ENCODE measurements around the gene CHMP3.

The CHMP3 gene

DNA sequence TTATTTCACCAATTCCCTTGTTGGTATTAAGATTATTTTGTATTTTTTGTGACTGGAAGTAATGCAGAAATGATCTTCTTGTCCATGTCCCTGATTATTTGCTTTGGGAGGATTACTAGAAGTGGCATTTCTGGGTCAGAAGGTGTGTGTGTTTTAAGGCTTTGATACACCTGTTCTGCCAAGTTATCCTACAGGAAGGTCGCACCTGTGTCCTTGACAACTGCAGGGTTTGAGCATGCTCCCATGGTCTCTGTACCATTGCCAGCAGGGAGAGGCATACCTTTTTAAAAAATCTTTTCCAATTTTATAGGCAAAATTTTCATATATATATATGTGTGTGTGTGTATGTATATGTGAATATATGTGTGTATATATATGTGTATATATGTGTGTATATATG lies 92.4 kb downstream of the CHMP3 start:
- no peak for DNase-seq (ENCODE audit: low spot score)
- no peak for FAIRE-seq

DNA sequence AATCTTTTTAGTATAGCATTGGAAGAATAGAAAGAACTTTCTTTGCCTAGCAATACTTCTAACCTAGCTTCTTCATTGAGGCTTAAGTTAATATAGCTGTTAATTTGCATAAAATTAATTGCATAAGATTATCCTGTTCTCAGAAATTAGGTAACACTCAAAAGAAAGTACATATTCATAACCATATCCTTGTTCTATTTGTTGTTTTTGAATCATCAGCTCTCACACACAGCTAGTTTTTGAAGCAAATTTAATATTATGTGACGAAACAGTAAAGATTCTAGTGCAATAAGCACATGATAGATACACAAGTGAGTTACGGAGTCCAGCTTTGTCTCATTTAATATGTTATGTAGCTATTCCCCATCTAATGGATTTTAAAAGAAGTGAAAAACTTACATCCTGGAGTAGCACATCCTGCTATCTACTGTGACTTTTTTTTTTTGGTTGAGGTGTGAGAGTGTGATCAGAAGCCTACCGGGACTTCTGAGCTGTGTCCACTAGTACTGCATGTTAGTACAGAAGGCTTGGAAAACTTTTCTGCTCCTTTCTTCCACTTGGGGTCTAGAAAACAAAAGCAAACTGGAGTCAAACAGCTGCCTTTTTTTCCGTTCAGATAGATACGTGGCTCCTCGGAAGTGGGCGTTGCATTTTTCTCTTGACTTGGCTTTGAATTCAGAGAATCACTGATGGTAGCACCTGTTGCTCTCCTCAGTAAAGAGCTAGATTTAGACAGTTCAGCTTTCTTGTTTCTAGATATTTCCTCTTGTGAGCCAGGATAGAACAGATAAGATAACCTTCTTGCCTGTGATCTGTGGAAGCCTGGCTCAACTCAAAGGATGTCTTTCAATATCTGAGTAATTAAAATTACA lies 94.8 kb downstream of the CHMP3 start:
- FAIRE-seq, result no peak
- DNase-seq (ENCODE audit: low spot score), result no peak

- FAIRE-seq, result no peak
- no peak for DNase-seq (ENCODE audit: low spot score)
These were observed 96.9 kb downstream of the CHMP3 start for GRCh38 chr2:86466306-86466705.

DNA sequence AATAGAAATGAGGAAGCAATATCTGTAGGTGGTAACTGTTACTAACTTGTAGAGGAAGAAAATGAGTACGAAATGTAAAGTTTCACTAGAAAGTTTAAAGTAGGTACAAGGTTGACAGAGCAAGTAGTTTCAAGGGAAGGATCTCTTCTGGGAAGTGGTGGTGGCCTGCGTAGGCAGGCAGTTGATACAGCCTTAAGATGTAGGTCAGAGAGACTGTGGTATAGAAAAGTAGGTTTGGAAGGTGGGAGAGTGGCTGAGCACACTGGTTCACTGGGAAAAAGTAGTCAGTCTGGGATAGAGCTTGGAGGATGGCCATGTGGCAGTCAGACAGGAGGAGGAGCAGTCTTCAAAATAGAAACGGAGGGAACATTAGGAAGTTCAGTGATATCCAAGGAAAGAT lies 98.6 kb downstream of the CHMP3 start:
- no peak for DNase-seq (ENCODE audit: low spot score)
- FAIRE-seq, result no peak

DNA sequence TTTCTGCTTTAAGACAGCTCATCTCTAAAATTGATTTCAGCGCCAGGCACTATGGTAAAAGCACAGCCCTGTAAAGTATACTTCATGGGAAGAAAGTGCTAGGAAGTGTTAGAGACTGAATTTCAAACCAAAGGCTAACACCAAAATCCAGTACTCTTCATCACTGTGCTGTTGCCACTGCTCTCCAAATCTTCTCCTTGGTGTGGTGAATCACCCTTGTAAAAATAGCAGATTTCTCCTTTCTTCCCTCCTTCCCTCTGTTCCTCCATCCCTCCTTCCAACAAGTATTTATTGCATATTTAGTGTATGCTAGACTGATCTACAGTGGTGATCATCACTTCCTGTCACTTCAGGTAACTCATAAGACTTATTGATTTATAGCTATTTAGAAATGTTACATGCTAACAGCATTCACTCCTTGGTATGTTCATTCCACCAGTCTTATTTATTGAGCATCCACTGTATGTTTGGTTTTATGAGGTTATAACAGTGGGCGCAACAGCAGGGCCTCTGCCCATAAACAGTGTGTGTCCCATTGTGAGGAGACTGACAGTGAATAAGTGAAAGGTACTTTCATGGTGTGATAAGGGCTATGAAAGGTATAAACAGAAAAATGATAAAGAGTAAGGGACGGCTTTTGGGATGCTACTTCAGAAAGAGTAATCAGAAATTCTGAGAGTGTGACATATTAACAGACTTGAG lies 102.0 kb downstream of the CHMP3 start:
- no peak for FAIRE-seq
- DNase-seq (ENCODE audit: low spot score), result no peak

GRCh38 chr2:86455181-86455580 lies 108.1 kb downstream of the CHMP3 start:
- FAIRE-seq (no peak), DNase-seq (ENCODE audit: low spot score) (no peak)

DNA sequence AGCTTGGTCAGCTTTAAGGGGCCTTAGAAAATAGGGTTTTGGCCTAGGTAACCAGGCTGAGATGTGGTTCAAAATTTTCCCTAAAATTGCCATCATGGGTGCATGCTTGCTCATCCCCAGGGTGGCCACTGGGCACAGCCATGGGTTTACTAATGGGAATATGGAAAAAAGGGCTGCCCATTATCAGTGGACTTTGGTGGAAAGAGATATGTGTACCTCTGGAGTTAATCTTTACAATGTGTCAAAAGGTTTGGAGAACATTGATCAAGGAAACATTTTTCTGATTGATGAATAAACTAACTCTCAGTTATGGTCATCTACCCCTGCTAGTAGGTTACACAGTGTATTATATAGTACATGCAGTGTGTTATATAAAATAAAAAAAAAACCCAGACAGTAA lies 109.0 kb downstream of the CHMP3 start:
- no peak for FAIRE-seq
- DNase-seq (ENCODE audit: low spot score), result no peak

DNA sequence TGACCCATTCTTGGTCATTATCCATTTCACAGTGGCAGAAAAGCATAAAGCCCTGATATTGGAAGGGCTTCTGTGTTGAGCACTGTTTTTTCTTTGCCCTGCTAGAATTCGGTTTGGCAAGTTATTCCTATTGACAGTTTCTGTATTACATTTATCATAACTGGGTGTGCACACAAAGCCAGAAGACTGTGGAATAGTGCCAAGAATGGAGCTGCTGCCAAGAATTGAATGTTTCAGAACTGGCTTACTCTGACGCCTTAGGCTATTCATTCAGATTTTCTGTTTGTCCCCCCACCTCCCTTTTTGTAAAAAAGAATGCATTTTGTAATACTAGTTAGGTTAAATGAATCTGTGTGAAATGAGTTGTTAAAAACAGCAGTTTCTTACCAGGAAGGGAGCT lies 109.4 kb downstream of the CHMP3 start:
- DNase-seq (ENCODE audit: low spot score) (no peak), FAIRE-seq (no peak)

Measured in urothelium cell line (cell line).